Measurements from ENCODE around the gene TAF4. TPM values are rescaled to one million over a fixed set of nuclear protein-coding genes. Genes with fewer than 3 reads are reported as not detected.

The TAF4 gene
- total RNA-seq, 1 donor from 2014 or later, result 19.9 TPM

GRCh38 chr20:62042025-62042820 lies 23.5 kb downstream of the TAF4 start:
- DNase-seq (ENCODE audit: low read depth), result no peak

GRCh38 chr20:62040933-62041332 lies 24.7 kb downstream of the TAF4 start:
- DNase-seq (ENCODE audit: low read depth), result no peak

- DNase-seq (ENCODE audit: low read depth), result no peak
These were observed 25.2 kb downstream of the TAF4 start for GRCh38 chr20:62040381-62040922.

- DNase-seq (ENCODE audit: low read depth), result no peak
These were observed 25.9 kb downstream of the TAF4 start for GRCh38 chr20:62039738-62040137.

- DNase-seq (ENCODE audit: low read depth), result no peak
These were observed 32.9 kb downstream of the TAF4 start for GRCh38 chr20:62032609-62033368.

- no peak for DNase-seq (ENCODE audit: low read depth)
These were observed 34.1 kb downstream of the TAF4 start for GRCh38 chr20:62031462-62032092.

- DNase-seq (ENCODE audit: low read depth), result peak; percentile 15
These were observed 34.7 kb downstream of the TAF4 start for GRCh38 chr20:62030834-62031434.

GRCh38 chr20:62030357-62030756 lies 35.3 kb downstream of the TAF4 start:
- no peak for DNase-seq (ENCODE audit: low read depth)

GRCh38 chr20:62029949-62030348 lies 35.7 kb downstream of the TAF4 start:
- no peak for DNase-seq (ENCODE audit: low read depth)

- no peak for DNase-seq (ENCODE audit: low read depth)
These were observed 36.4 kb downstream of the TAF4 start for GRCh38 chr20:62029296-62029695.

GRCh38 chr20:62028384-62028783 lies 37.3 kb downstream of the TAF4 start:
- DNase-seq (ENCODE audit: low read depth), result no peak

GRCh38 chr20:62027698-62028321 lies 37.9 kb downstream of the TAF4 start:
- DNase-seq (ENCODE audit: low read depth), result peak; percentile 12

- DNase-seq (ENCODE audit: low read depth), result peak; percentile 18
These were observed 38.6 kb downstream of the TAF4 start for GRCh38 chr20:62027116-62027515.

GRCh38 chr20:62026564-62026856 lies 39.2 kb downstream of the TAF4 start:
- DNase-seq (ENCODE audit: low read depth), result no peak

- DNase-seq (ENCODE audit: low read depth), result peak; percentile 68
These were observed 39.7 kb downstream of the TAF4 start for GRCh38 chr20:62025832-62026563.

GRCh38 chr20:62025394-62025793 lies 40.3 kb downstream of the TAF4 start:
- DNase-seq (ENCODE audit: low read depth), result peak; percentile 5

- DNase-seq (ENCODE audit: low read depth), result no peak
These were observed 41.7 kb downstream of the TAF4 start for GRCh38 chr20:62023935-62024334.

- DNase-seq (ENCODE audit: low read depth), result no peak
These were observed 43.0 kb downstream of the TAF4 start for GRCh38 chr20:62022575-62023139.

GRCh38 chr20:62021793-62022385 lies 43.8 kb downstream of the TAF4 start:
- no peak for DNase-seq (ENCODE audit: low read depth)

Measured in renal cortical epithelial cell (primary cell).